Adrenal gland (tissue), 5 donors: ENCODE data around the gene ELMO2.

Source experiments
- POLR2A ChIP-seq, 2 donors: fragments of 450-650 bp; IDR thresholded peaks; one replicate each; pipeline ENCODE4 v1.6.1; 2017; ENCODE audit warnings: antibody characterized with exemption in 2 of 2, mild to moderate bottlenecking in 2 of 2, moderate library complexity in 1 of 2
- TF ChIP-seq, protein P1 (sequence below), 6 experiments: fragments of 450-650 bp in 4 of 6; fragments of 200-600 bp in 2 of 6; sonication (generic) in 1 of 6; IDR thresholded peaks; 1 replicate in 5 of 6; 2 replicates in 1 of 6; pipeline versions ENCODE4 v1.5.1 to v1.8.0; 2016 to 2021; ENCODE audit warnings: antibody characterized with exemption in 6 of 6, mild to moderate bottlenecking in 2 of 6, moderate library complexity in 1 of 6
- donor health status: DM: no; HTN: no; CAD: no.

GRCh38 chr20:46353500-46354206, 52.8 kb downstream of the ELMO2 start:
- no peak for TF ChIP-seq POLR2A (IDR thresholded peaks at IDR 0.05)
- TF ChIP-seq, protein P1, sequence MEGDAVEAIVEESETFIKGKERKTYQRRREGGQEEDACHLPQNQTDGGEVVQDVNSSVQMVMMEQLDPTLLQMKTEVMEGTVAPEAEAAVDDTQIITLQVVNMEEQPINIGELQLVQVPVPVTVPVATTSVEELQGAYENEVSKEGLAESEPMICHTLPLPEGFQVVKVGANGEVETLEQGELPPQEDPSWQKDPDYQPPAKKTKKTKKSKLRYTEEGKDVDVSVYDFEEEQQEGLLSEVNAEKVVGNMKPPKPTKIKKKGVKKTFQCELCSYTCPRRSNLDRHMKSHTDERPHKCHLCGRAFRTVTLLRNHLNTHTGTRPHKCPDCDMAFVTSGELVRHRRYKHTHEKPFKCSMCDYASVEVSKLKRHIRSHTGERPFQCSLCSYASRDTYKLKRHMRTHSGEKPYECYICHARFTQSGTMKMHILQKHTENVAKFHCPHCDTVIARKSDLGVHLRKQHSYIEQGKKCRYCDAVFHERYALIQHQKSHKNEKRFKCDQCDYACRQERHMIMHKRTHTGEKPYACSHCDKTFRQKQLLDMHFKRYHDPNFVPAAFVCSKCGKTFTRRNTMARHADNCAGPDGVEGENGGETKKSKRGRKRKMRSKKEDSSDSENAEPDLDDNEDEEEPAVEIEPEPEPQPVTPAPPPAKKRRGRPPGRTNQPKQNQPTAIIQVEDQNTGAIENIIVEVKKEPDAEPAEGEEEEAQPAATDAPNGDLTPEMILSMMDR (IDR thresholded peaks at IDR 0.05), result no peak
